Type B pancreatic cell (in vitro differentiated cells): Measurements from ENCODE around the gene RFTN2. TPM values are rescaled to one million over a fixed set of nuclear protein-coding genes. Genes with fewer than 3 reads are reported as not detected.

ENCODE experiments used
- DNase-seq: peaks from one replicate; pipeline ENCODE4 v3.0.0; 2021; ENCODE audit warnings: mixed read lengths; ENCODE audit not compliant: unreplicated experiment; ENCODE audit errors: extremely low spot score
- H3K27ac Mint-ChIP-seq: 2 replicates; pipeline ENCODE4 v1.8.0; 2021; ENCODE audit warnings: mild to moderate bottlenecking, mixed read lengths
- H3K27me3 Mint-ChIP-seq: 2 replicates; pipeline ENCODE4 v1.8.0; 2021; ENCODE audit warnings: mixed read lengths
- H3K36me3 Mint-ChIP-seq: 2 replicates; pipeline ENCODE4 v1.8.0; 2021; ENCODE audit warnings: mixed read lengths
- H3K4me1 Mint-ChIP-seq: one replicate; pipeline ENCODE4 v1.8.0; 2021; ENCODE audit warnings: mixed read lengths; ENCODE audit not compliant: unreplicated experiment
- H3K4me3 Mint-ChIP-seq: 2 replicates; pipeline ENCODE4 v1.8.0; 2021; ENCODE audit warnings: mild to moderate bottlenecking, mixed read lengths
- H3K9me3 Mint-ChIP-seq: 2 replicates; pipeline ENCODE4 v1.8.0; 2021; ENCODE audit warnings: mixed read lengths
- total RNA-seq: library from RNA; stranded (reverse); gene quantifications from 2 replicates; pipeline ENCODE4 v1.2.1, GENCODE V29; 2021; ENCODE audit warnings: low replicate concordance
- TF ChIP-seq, protein P1 (sequence below): fragments of 200-600 bp; sonication (generic); conservative IDR thresholded peaks from 2 replicates; pipeline ENCODE4 v1.5.0; 2021; ENCODE audit warnings: antibody characterized with exemption, mild to moderate bottlenecking

Gene RFTN2
- total RNA-seq, 1 donor from 2014 or later, result 14.9 TPM

DNA sequence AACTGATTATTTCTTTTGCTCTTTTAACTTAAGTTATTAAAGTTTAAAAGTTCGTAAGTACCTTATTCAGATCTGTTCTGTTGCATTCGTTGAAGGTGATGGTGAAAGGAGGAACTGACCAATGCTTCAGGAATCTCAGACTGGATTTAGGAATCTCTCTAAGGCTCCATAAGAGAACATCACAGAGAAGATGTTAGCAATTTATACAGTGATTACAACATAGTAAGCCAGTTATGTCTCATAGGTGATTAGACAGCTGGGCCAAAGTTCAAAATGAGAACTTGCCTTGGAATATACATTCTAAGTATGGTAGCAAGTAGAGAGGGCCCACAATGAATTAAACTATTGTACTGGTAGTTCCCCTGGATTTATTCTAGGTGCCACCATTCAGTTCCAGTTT lies 32.9 kb upstream of the RFTN2 start:
- Mint-ChIP-seq H3K27ac (no peak overlapping the region), H3K9me3 (no peaks in the 10 kb centered on the region), H3K36me3 (peaks cover 12% of the 10 kb centered on the region), H3K4me1 (peaks cover 30% of the 10 kb centered on the region), H3K4me3 (peak overlapping the region; percentile 72), H3K27me3 (no peaks in the 10 kb centered on the region)
- TF ChIP-seq, protein P1, sequence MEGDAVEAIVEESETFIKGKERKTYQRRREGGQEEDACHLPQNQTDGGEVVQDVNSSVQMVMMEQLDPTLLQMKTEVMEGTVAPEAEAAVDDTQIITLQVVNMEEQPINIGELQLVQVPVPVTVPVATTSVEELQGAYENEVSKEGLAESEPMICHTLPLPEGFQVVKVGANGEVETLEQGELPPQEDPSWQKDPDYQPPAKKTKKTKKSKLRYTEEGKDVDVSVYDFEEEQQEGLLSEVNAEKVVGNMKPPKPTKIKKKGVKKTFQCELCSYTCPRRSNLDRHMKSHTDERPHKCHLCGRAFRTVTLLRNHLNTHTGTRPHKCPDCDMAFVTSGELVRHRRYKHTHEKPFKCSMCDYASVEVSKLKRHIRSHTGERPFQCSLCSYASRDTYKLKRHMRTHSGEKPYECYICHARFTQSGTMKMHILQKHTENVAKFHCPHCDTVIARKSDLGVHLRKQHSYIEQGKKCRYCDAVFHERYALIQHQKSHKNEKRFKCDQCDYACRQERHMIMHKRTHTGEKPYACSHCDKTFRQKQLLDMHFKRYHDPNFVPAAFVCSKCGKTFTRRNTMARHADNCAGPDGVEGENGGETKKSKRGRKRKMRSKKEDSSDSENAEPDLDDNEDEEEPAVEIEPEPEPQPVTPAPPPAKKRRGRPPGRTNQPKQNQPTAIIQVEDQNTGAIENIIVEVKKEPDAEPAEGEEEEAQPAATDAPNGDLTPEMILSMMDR, result no peak
- DNase-seq, result no peak

DNA sequence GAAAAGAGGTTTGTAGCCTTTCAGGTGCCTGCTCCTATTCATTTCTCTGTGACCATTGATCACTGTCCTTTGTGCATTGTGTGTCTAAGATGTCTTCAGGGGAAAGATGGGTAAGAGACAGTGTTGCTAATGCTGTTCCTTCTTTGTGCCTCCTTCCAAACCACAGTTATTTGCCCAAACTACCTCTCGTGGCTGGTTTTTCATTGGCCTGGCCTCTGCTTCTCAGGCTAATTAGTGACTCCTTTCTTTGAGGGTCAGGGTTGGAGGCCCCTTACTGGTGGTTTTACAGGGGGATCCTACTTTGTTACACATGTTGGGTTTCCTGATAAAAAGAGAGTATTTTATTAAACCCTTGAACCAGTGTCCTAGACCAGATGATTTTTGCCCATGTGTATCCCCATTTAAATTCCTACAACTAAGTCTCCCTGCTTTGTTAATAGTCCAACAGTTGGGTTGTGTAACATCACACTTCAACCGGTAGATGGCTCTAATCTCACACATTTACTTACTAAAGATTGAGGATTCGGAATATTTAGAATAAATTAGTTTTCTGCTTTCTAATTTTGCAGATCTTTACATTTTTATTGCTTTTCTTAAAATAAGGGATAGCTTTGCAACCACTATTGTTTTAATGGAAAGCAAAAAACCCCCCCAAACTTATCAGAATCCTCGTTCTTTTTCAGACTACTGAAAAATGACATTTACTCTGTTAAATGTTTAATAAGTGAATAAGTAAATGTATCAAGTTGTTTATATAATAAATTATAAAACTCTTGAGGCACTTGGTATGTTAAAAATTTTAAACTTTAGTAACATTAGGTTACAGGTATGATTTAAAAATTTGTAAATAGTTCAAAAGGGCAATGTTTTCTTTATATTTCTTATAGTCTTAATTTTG lies 32.2 kb upstream of the RFTN2 start:
- TF ChIP-seq, protein P1, result peak; percentile 88
- H3K27me3 Mint-ChIP-seq, result no peaks in the 10 kb centered on the region
- no peak for DNase-seq

DNA sequence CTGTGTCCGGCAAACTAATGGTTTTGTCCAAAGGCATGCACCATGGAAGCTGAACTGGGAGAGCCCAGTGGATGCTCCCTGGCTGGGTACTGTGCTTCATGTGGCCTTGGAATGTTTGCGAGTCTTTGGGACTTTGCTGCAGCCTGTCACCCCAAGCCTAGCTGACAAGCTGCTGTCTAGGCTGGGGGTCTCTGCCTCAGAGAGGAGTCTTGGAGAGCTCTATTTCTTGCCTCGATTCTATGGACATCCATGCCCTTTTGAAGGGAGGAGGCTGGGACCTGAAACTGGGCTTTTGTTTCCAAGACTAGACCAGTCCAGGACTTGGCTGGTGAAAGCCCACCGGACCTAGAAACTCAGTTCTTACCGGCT lies 31.4 kb upstream of the RFTN2 start:
- Mint-ChIP-seq H3K36me3 (peaks cover 12% of the 10 kb centered on the region), H3K4me3 (peak overlapping the region; percentile 89), H3K27me3 (no peaks in the 10 kb centered on the region), H3K9me3 (no peaks in the 10 kb centered on the region), H3K4me1 (peaks cover 30% of the 10 kb centered on the region), H3K27ac (no peak overlapping the region)
- DNase-seq, result no peak
- TF ChIP-seq, protein P1, result no peak

More for the DNA sequence above, 32.2 kb upstream of the RFTN2 start:
- no peaks in the 10 kb centered on the region for H3K9me3 Mint-ChIP-seq
- H3K36me3 Mint-ChIP-seq, result peaks cover 12% of the 10 kb centered on the region
- peak overlapping the region; percentile 89 for H3K4me3 Mint-ChIP-seq
- peaks cover 30% of the 10 kb centered on the region for H3K4me1 Mint-ChIP-seq
- H3K27ac Mint-ChIP-seq, result peak overlapping the region; percentile 27

DNA sequence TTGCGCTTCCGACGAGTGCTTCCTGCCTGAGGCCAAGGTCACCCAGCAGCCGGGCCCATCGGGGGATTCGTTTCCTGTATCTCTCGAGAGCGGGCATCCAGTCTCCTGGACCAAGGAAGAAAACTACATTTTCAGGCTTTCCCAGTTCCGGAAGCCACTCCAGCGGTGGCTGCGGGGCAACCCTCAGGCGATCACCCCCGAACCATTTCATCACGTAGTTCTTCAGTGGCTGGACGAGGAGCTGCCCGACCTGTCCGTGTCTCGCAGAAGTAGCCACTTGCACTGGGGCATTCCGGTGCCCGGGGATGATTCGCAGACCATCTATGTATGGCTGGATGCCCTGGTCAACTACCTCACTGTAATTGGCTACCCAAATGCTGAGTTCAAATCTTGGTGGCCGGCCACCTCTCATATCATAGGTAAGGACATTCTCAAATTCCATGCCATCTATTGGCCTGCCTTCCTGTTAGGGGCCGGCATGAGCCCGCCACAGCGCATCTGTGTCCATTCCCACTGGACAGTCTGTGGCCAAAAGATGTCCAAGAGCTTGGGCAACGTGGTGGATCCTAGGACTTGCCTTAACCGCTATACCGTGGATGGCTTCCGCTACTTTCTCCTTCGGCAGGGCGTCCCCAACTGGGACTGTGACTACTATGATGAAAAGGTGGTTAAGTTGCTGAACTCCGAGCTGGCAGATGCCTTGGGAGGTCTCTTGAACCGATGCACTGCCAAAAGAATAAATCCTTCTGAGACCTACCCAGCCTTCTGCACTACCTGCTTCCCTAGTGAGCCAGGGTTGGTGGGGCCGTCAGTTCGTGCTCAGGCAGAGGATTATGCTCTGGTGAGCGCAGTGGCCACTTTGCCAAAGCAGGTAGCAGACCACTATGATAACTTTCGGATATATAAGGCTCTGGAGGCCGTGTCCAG lies 30.8 kb upstream of the RFTN2 start:
- H3K36me3 Mint-ChIP-seq, result peaks cover 12% of the 10 kb centered on the region
- peak overlapping the region; percentile 89 for H3K4me3 Mint-ChIP-seq
- H3K27ac Mint-ChIP-seq, result peak overlapping the region; percentile 79
- H3K4me1 Mint-ChIP-seq, result peaks cover 30% of the 10 kb centered on the region
- no peak for DNase-seq
- no peaks in the 10 kb centered on the region for H3K27me3 Mint-ChIP-seq
- TF ChIP-seq, protein P1, result no peak
- no peaks in the 10 kb centered on the region for H3K9me3 Mint-ChIP-seq

DNA sequence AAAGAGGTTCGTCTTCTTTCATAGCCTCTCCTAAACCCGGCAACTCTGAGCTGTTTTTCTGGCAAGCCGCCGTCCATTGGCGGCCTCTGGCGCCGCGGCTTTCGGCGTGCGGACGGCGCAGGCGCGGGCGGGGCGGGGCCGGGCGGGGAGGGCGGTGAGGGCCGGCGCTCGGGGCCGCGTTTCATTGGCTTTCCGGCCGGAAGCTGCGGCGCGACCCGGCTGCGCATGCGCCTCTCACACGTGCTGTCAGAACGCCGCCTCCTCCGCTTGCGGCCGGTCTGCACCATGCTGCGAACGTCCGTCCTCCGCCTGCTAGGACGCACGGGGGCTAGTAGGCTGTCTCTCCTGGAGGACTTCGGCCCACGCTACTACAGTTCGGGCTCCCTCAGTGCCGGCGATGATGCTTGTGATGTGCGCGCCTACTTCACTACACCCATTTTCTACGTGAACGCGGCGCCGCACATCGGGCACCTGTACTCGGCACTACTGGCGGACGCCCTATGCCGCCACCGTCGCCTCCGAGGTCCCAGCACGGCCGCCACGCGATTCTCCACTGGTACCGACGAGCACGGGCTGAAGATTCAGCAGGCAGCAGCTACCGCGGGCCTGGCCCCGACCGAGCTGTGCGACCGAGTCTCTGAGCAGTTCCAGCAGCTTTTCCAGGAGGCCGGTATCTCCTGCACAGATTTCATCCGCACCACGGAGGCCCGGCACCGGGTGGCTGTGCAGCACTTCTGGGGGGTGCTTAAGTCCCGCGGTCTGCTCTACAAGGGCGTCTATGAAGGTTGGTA lies 29.9 kb upstream of the RFTN2 start, which contains the start of gene MARS2:
Gene MARS2, plus strand, starts transcription at position 249 of the 791 bp plus-strand sequence. Its CDS starts 37 bp downstream, at position 286.
- H3K4me1 Mint-ChIP-seq, result peaks cover 30% of the 10 kb centered on the region
- no peaks in the 10 kb centered on the region for H3K27me3 Mint-ChIP-seq
- peak; percentile 95 for DNase-seq
- peak within 1 kb of the TSS; percentile 90 for H3K27ac Mint-ChIP-seq
- H3K4me3 Mint-ChIP-seq, result peak within 1 kb of the TSS; percentile 89
- peaks cover 12% of the 10 kb centered on the region for H3K36me3 Mint-ChIP-seq
- TF ChIP-seq, protein P1, result no peak
- no peaks in the 10 kb centered on the region for H3K9me3 Mint-ChIP-seq
